NCI-H748 (cell line): ENCODE results near the gene ANKRD53.
A peak's percentile ranks its signal among the peaks of the same experiment; 100 is the strongest.

ENCODE experiments used
- DNase-seq: peaks from one replicate; lab custom pipeline; 2025; ENCODE audit not compliant: unreplicated experiment; lab: John Stamatoyannopoulos, UW

The ANKRD53 gene

DNA sequence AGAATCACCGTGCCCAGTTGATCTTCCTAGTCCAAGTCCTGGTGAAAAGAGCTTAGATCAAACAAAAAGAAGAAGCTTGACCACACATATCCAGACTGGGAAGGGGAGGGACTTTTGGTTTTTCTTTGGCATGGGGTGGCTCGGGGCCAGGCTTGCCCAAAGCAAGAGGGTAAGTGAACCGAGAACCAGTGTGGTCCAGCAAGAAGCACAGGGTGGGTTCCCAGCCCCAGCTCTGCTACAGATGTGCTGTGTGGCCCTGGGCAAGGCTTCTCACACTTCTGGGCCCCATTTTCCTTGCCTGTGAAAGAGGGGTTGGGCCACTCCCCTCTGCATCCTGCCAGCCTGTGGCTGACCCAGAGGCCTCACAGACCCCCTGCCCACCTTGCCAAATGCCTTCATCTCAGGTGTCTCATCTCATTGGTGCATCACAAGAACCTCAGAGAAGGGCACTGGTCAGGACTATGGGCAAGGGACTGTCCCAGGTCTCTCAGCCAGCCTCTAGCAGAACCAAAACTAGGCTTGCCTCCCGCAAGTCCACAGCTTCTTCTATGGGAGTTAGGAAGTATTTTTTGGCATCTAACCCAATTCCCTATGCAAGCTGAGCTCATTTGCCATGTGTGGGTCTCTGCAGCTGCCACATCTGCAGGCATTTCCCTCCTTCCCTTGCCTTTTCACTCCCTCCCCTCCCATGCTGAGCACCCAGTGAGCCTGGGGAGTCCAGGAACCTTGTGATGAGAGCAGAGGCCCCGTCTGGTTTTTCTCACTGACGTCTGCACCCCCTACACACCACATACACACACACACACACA lies 35.8 kb upstream of the ANKRD53 start:
- DNase-seq = no peak

GRCh38 chr2:70943205-70943871 lies 35.1 kb upstream of the ANKRD53 start:
- no peak for DNase-seq

GRCh38 chr2:70944111-70944690 lies 34.2 kb upstream of the ANKRD53 start:
- no peak for DNase-seq

GRCh38 chr2:70946832-70947442 lies 31.5 kb upstream of the ANKRD53 start:
- DNase-seq = peak; percentile 52

DNA sequence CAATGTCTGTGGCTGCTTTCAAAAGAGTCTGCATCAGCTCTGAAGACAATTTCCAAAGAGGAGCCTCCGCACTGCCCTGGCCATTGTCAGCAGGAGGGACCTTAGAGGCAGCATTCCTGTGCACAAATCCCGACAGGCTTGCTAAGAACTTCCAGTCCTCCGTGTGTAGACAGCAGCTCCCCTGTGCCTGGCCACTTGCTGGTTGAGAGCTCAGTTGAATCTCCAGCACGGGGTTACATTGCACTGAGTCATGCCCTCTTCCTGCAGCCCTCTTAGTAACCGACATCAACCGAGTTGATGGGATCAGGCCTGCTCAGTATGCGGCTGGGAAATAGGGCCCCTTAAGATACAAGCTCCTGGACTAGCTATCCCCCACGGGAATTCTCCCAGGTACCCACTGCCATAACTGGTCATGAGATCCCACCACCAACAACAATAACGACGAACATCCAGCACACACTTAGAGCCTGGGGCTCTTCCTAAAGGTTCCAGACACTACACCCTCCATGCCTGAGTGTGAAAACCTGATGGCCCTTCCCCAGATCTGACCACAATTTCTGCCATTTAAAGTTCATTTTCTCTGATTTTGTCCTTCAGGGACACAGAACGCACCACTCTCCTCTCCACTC lies 30.8 kb upstream of the ANKRD53 start:
- DNase-seq = no peak

- peak; percentile 57 for DNase-seq
Observed at GRCh38 chr2:70948337-70949003, 30.0 kb upstream of the ANKRD53 start.

GRCh38 chr2:70949086-70949485 lies 29.3 kb upstream of the ANKRD53 start:
- DNase-seq = no peak

GRCh38 chr2:70954886-70955285 lies 23.5 kb upstream of the ANKRD53 start:
- no peak for DNase-seq

- no peak for DNase-seq
Observed at GRCh38 chr2:70956141-70956540, 22.3 kb upstream of the ANKRD53 start.

GRCh38 chr2:70957798-70958197 lies 20.6 kb upstream of the ANKRD53 start:
- DNase-seq = no peak

GRCh38 chr2:70958759-70959158 lies 19.7 kb upstream of the ANKRD53 start:
- no peak for DNase-seq

DNA sequence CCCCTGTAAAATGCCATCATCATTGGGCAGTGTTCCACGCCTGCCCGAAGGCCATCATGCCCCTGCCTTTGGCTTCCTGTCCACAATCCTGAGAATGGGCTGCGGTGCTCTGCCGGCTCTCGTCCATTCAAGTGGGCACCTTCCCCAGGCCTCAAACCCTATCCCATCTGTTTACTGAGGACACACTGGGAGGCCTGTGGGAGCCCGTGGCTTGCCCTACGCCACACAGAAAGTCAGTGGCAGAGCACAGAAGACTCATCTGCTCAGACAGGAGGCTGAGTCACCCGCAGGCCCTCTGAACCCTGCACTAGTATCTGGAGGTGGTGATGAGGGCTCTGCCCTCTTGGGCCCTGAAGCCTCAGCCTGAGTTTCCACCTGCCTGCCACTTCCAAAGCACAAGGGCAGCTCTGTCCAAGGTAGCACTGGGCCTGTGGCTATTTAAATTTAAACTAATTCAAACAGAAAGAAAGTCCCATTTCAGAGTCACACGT lies 19.1 kb upstream of the ANKRD53 start:
- DNase-seq = no peak

GRCh38 chr2:70959851-70960832 lies 18.3 kb upstream of the ANKRD53 start:
- DNase-seq = no peak

GRCh38 chr2:70960833-70961647 lies 17.4 kb upstream of the ANKRD53 start:
- no peak for DNase-seq

- DNase-seq = no peak
Observed at GRCh38 chr2:70961648-70961994, 16.8 kb upstream of the ANKRD53 start.

DNA sequence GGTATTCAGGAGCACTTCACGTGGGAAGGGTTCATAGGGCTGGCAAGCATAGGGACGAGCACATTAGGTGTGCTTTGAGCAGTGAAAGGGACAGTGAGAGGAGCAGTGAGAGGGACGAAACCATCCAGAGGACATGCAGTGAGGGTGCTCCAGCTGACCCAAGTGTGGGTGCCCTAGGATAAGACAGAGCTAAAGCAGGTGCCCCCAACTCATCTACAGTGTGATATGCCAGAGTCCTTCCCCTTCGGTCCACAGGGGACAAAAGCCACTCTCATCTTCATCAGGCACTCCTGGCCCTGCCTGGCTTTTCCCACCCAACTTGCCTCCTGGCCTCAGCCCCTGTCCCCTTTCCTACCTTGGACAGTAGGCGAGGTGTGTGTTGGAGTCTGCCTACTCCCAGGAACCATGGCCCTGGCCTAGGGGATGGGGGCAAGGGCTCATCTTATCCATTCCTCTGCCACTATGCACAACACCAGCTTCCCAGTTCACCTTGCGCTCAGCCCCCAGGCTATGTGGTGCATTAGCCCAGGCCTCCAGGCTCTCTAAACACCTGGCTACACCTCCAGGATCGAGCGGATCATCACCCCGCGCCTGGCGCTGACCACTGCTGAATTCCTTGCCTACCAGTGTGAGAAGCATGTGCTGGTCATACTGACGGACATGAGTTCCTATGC lies 16.1 kb upstream of the ANKRD53 start:
- no peak for DNase-seq

- no peak for DNase-seq
Observed at GRCh38 chr2:70962885-70963878, 15.2 kb upstream of the ANKRD53 start.
